ENCODE measurements around the gene PAH.

DNA sequence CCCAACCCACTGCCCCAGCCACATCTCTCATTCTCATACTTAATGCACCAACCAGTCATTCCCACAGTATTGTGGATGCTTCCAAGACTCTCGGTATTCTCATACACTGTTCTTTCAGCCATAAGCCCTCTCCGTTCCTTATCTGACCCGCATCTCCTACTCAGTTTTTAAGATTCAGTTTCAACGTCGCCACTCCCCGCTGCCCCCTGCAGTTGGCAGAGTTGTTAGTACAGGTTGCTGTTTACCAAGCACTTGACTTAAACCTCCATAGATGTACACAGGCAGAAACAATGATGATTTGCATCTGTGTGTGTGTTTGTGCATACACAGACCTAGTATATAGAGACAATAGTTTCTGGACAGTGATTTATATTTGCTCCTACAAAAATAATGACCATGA is 40.2 kb downstream of the PAH start:
- TF ChIP-seq CTCF (IDR thresholded peaks at IDR 0.05) (no peak), POLR2A (IDR thresholded peaks at IDR 0.05; ENCODE audit: low read length) (no peak)
